ENCODE measurements around the gene SPO11.

Gene SPO11

GRCh38 chr20:57310821-57311514, 18.6 kb upstream of the SPO11 start:
- ChIA-PET POLR2A (no interaction called here), CTCF (no interaction called here)

DNA sequence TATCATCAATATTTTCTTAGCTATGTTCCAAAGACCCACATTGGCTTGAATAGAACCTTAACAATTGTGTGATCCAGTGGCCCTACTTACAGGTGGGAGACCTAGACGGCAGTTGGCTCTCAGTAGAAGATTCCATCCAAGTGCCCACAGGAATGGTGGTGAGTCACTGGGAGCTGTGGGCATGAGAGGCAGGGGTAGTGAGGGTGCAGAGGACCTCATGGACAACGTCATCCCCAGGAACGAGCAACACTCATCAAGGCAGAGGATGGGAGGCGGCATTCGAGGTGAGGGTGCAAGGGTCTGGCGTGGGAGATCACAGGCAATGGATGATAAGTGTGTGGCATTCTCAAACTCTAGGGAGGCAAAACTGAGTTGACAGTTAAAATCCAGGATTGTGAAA, 17.5 kb upstream of the SPO11 start:
- H3K36me3 ChIP-seq (ENCODE audit: control insufficient read depth in 4 of 4, insufficient read depth in 4 of 4, low read length in 3 of 4): no peaks in the 10 kb centered on the region
- CTCF ChIA-PET: no interaction called here
- peaks cover 5 to 62% (median 20%) of the 10 kb centered on the region in 5 experiments for H3K27me3 ChIP-seq (replicated peaks in 2 of 5; ENCODE audit: control insufficient read depth in 4 of 5, insufficient read depth in 5 of 5, low read length in 4 of 5)
- DNase-seq: no peak
- H3K4me1 ChIP-seq (ENCODE audit: control extremely low read depth in 1 of 4, control insufficient read depth in 4 of 4, insufficient read depth in 4 of 4, low read length in 3 of 4): no peaks in the 10 kb centered on the region
- WGBS (ENCODE audit: insufficient coverage): 87% methylated on average over 5 of the region's 6 CpGs
- H3K4me3 ChIP-seq (ENCODE audit: control insufficient read depth in 1 of 7, extremely low read depth in 1 of 7, insufficient read depth in 4 of 7, low read depth in 2 of 7, low read length in 6 of 7): no peak overlapping the region
- no peaks in the 10 kb centered on the region for H3K9me3 ChIP-seq (ENCODE audit: control extremely low read depth in 1 of 5, control insufficient read depth in 4 of 5, insufficient read depth in 2 of 5, low read depth in 1 of 5, low read length in 4 of 5)
- POLR2A ChIA-PET: no interaction called here
- no peak overlapping the region for H3K27ac ChIP-seq (ENCODE audit: insufficient read depth in 1 of 2, low read depth in 1 of 2, low read length in 2 of 2, poor library complexity in 1 of 2, severe bottlenecking in 2 of 2)

More at GRCh38 chr20:57310821-57311514, 18.6 kb upstream of the SPO11 start:
- Histone ChIP-seq H3K36me3 (ENCODE audit: control insufficient read depth in 4 of 4, insufficient read depth in 4 of 4, low read length in 3 of 4) (no peaks in the 10 kb centered on the region), H3K9me3 (ENCODE audit: control extremely low read depth in 1 of 5, control insufficient read depth in 4 of 5, insufficient read depth in 2 of 5, low read depth in 1 of 5, low read length in 4 of 5) (no peaks in the 10 kb centered on the region), H3K4me3 (ENCODE audit: control insufficient read depth in 1 of 7, extremely low read depth in 1 of 7, insufficient read depth in 4 of 7, low read depth in 2 of 7, low read length in 6 of 7) (no peak overlapping the region), H3K27me3 (replicated peaks in 2 of 5; ENCODE audit: control insufficient read depth in 4 of 5, insufficient read depth in 5 of 5, low read length in 4 of 5) (peaks cover 5 to 62% (median 20%) of the 10 kb centered on the region in 5 experiments), H3K27ac (ENCODE audit: insufficient read depth in 1 of 2, low read depth in 1 of 2, low read length in 2 of 2, poor library complexity in 1 of 2, severe bottlenecking in 2 of 2) (no peak overlapping the region), H3K4me1 (ENCODE audit: control extremely low read depth in 1 of 4, control insufficient read depth in 4 of 4, insufficient read depth in 4 of 4, low read length in 3 of 4) (no peaks in the 10 kb centered on the region)
- DNase-seq: no peak
- WGBS (ENCODE audit: insufficient coverage): over 99% methylated on average over 10 of the region's 11 CpGs

DNA sequence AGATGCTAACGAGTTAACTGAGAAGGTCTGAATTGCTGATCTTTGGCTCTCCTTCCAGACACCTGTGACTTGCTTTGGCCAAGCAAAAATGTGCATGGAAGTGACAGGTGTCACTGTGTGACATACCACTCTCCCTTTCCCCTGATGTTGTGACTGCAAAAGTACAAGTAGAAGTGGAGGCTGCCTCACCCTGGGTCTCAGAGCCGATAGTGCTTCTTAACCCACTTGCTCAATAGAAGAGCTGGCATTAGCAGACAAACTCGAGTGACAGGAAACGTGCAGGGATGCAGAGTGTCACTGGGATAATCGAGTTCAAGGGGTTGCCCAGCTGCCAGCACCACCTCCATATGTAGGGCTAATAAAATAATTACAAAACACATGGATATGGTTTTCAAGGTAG, 16.4 kb upstream of the SPO11 start:
- 66% methylated on average over 3 of the region's 5 CpGs for WGBS (ENCODE audit: insufficient coverage)

GRCh38 chr20:57313951-57314350, 15.7 kb upstream of the SPO11 start:
- CTCF ChIA-PET: no interaction called here

More for the DNA sequence above, 16.4 kb upstream of the SPO11 start:
- no peaks in the 10 kb centered on the region for H3K4me1 ChIP-seq (ENCODE audit: control extremely low read depth in 1 of 4, control insufficient read depth in 4 of 4, insufficient read depth in 4 of 4, low read length in 3 of 4)
- no peaks in the 10 kb centered on the region for H3K9me3 ChIP-seq (ENCODE audit: control extremely low read depth in 1 of 5, control insufficient read depth in 4 of 5, insufficient read depth in 2 of 5, low read depth in 1 of 5, low read length in 4 of 5)
- no peak overlapping the region for H3K4me3 ChIP-seq (ENCODE audit: control insufficient read depth in 1 of 7, extremely low read depth in 1 of 7, insufficient read depth in 4 of 7, low read depth in 2 of 7, low read length in 6 of 7)
- CTCF ChIA-PET: no interaction called here
- H3K27me3 ChIP-seq (replicated peaks in 2 of 5; ENCODE audit: control insufficient read depth in 4 of 5, insufficient read depth in 5 of 5, low read length in 4 of 5): peaks cover 5 to 57% (median 15%) of the 10 kb centered on the region in 5 experiments
- no peak overlapping the region for H3K27ac ChIP-seq (ENCODE audit: insufficient read depth in 1 of 2, low read depth in 1 of 2, low read length in 2 of 2, poor library complexity in 1 of 2, severe bottlenecking in 2 of 2)
- no peaks in the 10 kb centered on the region for H3K36me3 ChIP-seq (ENCODE audit: control insufficient read depth in 4 of 4, insufficient read depth in 4 of 4, low read length in 3 of 4)
- POLR2A ChIA-PET: no interaction called here
- no peak for DNase-seq

DNA sequence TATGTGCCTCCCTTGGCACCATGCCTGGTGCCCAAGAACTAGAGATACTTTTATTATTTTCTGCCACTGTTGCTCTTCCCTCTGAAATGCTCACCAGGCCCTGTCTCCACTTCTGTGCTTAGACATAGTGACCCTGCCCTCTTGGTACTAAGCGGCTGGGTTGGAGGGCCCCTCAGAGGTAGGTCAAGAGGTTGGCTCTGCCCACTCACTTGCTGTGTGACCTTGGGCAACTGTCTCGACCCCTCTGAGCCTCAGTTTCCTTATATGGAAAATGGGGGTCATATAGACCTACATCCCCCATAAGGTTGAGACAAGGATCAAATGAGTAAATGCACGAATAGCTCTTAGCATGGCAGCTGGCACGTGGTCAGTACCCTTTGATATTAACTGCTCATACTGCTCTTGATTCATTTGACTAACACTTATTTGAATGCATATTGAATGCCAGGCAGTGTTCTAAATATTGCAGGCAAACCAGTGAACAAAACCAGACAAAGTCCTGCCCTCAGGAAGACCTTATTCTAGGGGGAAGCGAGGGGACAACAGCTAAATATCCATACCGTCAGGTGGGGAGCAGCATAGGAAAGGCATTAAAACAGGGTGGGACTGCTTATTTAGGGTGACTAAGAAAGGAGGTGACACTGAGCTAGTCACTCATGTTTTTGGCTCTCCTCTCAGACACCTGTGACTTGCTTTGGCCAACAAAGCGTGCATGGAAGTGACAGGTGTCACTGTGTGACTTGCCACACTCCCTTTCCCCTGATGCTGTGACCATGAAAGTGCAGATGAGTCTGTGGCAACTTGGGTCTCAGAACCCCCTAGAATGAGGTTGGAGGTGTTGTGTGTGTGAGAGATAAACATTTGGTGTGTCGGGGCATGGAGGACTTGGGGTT, 14.3 kb upstream of the SPO11 start:
- DNase-seq: no peak
- CTCF ChIA-PET: no interaction called here
- POLR2A ChIA-PET: no interaction called here
- Histone ChIP-seq H3K27me3 (replicated peaks in 2 of 5; ENCODE audit: control insufficient read depth in 4 of 5, insufficient read depth in 5 of 5, low read length in 4 of 5) (peaks cover 8 to 53% (median 16%) of the 10 kb centered on the region in 5 experiments), H3K4me3 (ENCODE audit: control insufficient read depth in 1 of 7, extremely low read depth in 1 of 7, insufficient read depth in 4 of 7, low read depth in 2 of 7, low read length in 6 of 7) (no peak overlapping the region), H3K27ac (ENCODE audit: insufficient read depth in 1 of 2, low read depth in 1 of 2, low read length in 2 of 2, poor library complexity in 1 of 2, severe bottlenecking in 2 of 2) (no peak overlapping the region), H3K9me3 (ENCODE audit: control extremely low read depth in 1 of 5, control insufficient read depth in 4 of 5, insufficient read depth in 2 of 5, low read depth in 1 of 5, low read length in 4 of 5) (no peaks in the 10 kb centered on the region), H3K4me1 (ENCODE audit: control extremely low read depth in 1 of 4, control insufficient read depth in 4 of 4, insufficient read depth in 4 of 4, low read length in 3 of 4) (no peaks in the 10 kb centered on the region), H3K36me3 (ENCODE audit: control insufficient read depth in 4 of 4, insufficient read depth in 4 of 4, low read length in 3 of 4) (no peaks in the 10 kb centered on the region)
- WGBS (ENCODE audit: insufficient coverage): 88% methylated on average over 4 of the region's 8 CpGs

More at GRCh38 chr20:57313951-57314350, 15.7 kb upstream of the SPO11 start:
- Histone ChIP-seq H3K4me3 (ENCODE audit: control insufficient read depth in 1 of 7, extremely low read depth in 1 of 7, insufficient read depth in 4 of 7, low read depth in 2 of 7, low read length in 6 of 7) (no peak overlapping the region), H3K4me1 (ENCODE audit: control extremely low read depth in 1 of 4, control insufficient read depth in 4 of 4, insufficient read depth in 4 of 4, low read length in 3 of 4) (no peaks in the 10 kb centered on the region), H3K9me3 (ENCODE audit: control extremely low read depth in 1 of 5, control insufficient read depth in 4 of 5, insufficient read depth in 2 of 5, low read depth in 1 of 5, low read length in 4 of 5) (no peaks in the 10 kb centered on the region), H3K36me3 (ENCODE audit: control insufficient read depth in 4 of 4, insufficient read depth in 4 of 4, low read length in 3 of 4) (no peaks in the 10 kb centered on the region), H3K27me3 (replicated peaks in 2 of 5; ENCODE audit: control insufficient read depth in 4 of 5, insufficient read depth in 5 of 5, low read length in 4 of 5) (peaks cover 5 to 56% (median 15%) of the 10 kb centered on the region in 5 experiments), H3K27ac (ENCODE audit: insufficient read depth in 1 of 2, low read depth in 1 of 2, low read length in 2 of 2, poor library complexity in 1 of 2, severe bottlenecking in 2 of 2) (no peak overlapping the region)
- 100% methylated on average over 2 of the region's 5 CpGs for WGBS (ENCODE audit: insufficient coverage)
- no peak for DNase-seq
- POLR2A ChIA-PET: interaction anchor here (0.6 kb wide), 1 partner anchor 525 kb away, joined by 3 read pairs; no protein-coding TSS in a partner anchor

GRCh38 chr20:57315976-57316480, 13.6 kb upstream of the SPO11 start:
- H3K9me3 ChIP-seq (ENCODE audit: control extremely low read depth in 1 of 5, control insufficient read depth in 4 of 5, insufficient read depth in 2 of 5, low read depth in 1 of 5, low read length in 4 of 5): no peaks in the 10 kb centered on the region
- peaks cover 10 to 54% (median 16%) of the 10 kb centered on the region in 5 experiments for H3K27me3 ChIP-seq (replicated peaks in 2 of 5; ENCODE audit: control insufficient read depth in 4 of 5, insufficient read depth in 5 of 5, low read length in 4 of 5)
- no peak overlapping the region for H3K27ac ChIP-seq (ENCODE audit: insufficient read depth in 1 of 2, low read depth in 1 of 2, low read length in 2 of 2, poor library complexity in 1 of 2, severe bottlenecking in 2 of 2)
- 86% methylated on average over 5 of the region's 8 CpGs for WGBS (ENCODE audit: insufficient coverage)
- H3K36me3 ChIP-seq (ENCODE audit: control insufficient read depth in 4 of 4, insufficient read depth in 4 of 4, low read length in 3 of 4): no peaks in the 10 kb centered on the region
- POLR2A ChIA-PET: no interaction called here
- no peak overlapping the region for H3K4me3 ChIP-seq (ENCODE audit: control insufficient read depth in 1 of 7, extremely low read depth in 1 of 7, insufficient read depth in 4 of 7, low read depth in 2 of 7, low read length in 6 of 7)
- H3K4me1 ChIP-seq (ENCODE audit: control extremely low read depth in 1 of 4, control insufficient read depth in 4 of 4, insufficient read depth in 4 of 4, low read length in 3 of 4): no peaks in the 10 kb centered on the region
- no peak for DNase-seq
- CTCF ChIA-PET: no interaction called here

DNA sequence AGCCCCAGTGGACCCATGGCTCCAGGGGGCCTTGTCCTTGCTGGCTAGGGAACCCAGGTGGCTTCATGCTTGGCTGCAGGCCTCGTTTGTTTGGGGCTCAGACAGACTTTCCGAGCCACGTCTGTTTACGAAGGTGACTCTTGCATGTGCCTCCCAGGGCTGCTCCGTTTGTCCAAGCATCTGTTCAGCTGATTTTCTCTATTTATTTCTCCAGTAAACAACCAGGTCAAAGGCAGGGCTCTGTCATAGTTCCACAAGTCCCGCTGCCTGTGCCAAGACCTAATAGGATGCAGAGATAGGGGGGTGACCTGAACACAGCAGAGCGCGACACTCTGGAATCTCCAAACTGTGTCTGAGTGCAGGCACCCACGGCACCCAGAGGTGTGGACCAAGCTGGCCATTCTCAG, 12.8 kb upstream of the SPO11 start:
- ChIA-PET POLR2A (no interaction called here), CTCF (no interaction called here)
- H3K9me3 ChIP-seq (ENCODE audit: control extremely low read depth in 1 of 5, control insufficient read depth in 4 of 5, insufficient read depth in 2 of 5, low read depth in 1 of 5, low read length in 4 of 5): no peaks in the 10 kb centered on the region
- no peak for DNase-seq
- no peaks in the 10 kb centered on the region for H3K36me3 ChIP-seq (ENCODE audit: control insufficient read depth in 4 of 4, insufficient read depth in 4 of 4, low read length in 3 of 4)
- H3K4me3 ChIP-seq (ENCODE audit: control insufficient read depth in 1 of 7, extremely low read depth in 1 of 7, insufficient read depth in 4 of 7, low read depth in 2 of 7, low read length in 6 of 7): no peak overlapping the region
- H3K27me3 ChIP-seq (replicated peaks in 2 of 5; ENCODE audit: control insufficient read depth in 4 of 5, insufficient read depth in 5 of 5, low read length in 4 of 5): peaks cover 13 to 60% (median 18%) of the 10 kb centered on the region in 5 experiments
- no peaks in the 10 kb centered on the region for H3K4me1 ChIP-seq (ENCODE audit: control extremely low read depth in 1 of 4, control insufficient read depth in 4 of 4, insufficient read depth in 4 of 4, low read length in 3 of 4)
- no peak overlapping the region for H3K27ac ChIP-seq (ENCODE audit: insufficient read depth in 1 of 2, low read depth in 1 of 2, low read length in 2 of 2, poor library complexity in 1 of 2, severe bottlenecking in 2 of 2)
- WGBS (ENCODE audit: insufficient coverage): 94% methylated on average over 5 of the region's 9 CpGs
